SU-DHL-6 (cell line): ENCODE measurements around the gene FOSL2.

Experiments
- H2AFZ ChIP-seq: fragments of 200-600 bp; sonication (generic); 2 replicates; pipeline ENCODE4 v1.6.1; 2014; ENCODE audit warnings: low read depth, mild to moderate bottlenecking, moderate library complexity, mixed read lengths, antibody characterized with exemption, low read length; ENCODE audit not compliant: severe bottlenecking
- H3F3A ChIP-seq: fragments of 200-600 bp; shearing (Covaris generic); 2 replicates; pipeline ENCODE4 v1.6.0; 2016; ENCODE audit warnings: antibody characterized with exemption, mild to moderate bottlenecking; ENCODE audit not compliant: insufficient read depth
- H3K27ac ChIP-seq: fragments of 200-600 bp; sonication (generic); 2 replicates; pipeline ENCODE4 v1.5.1; 2016; ENCODE audit warnings: low read depth, mild to moderate bottlenecking, low read length, moderate library complexity, mixed read lengths
- H3K27me3 ChIP-seq: fragments of 200-600 bp; sonication (generic), shearing (Covaris generic); 2 replicates; pipeline ENCODE4 v1.6.0; 2014; ENCODE audit warnings: mild to moderate bottlenecking, low read length
- H3K36me3 ChIP-seq: fragments of 200-600 bp; sonication (generic); 2 replicates; pipeline ENCODE4 v1.6.1; 2014; ENCODE audit warnings: mild to moderate bottlenecking, low read length, mixed read lengths
- H3K4me2 ChIP-seq: fragments of 300-600, 200-600 bp; shearing (Covaris generic), sonication (generic); 2 replicates; pipeline ENCODE4 v1.6.0; 2014; ENCODE audit warnings: low read length, low read depth, mild to moderate bottlenecking; ENCODE audit not compliant: poor library complexity, severe bottlenecking
- H3K4me3 ChIP-seq: fragments of 200-600 bp; sonication (generic); 2 replicates; pipeline ENCODE4 v1.5.1; 2014; ENCODE audit warnings: antibody characterized with exemption, low read length, mild to moderate bottlenecking, mixed read lengths; ENCODE audit not compliant: insufficient read depth, poor library complexity, severe bottlenecking
- H3K79me2 ChIP-seq: fragments of 200-600 bp; sonication (generic); 2 replicates; pipeline ENCODE4 v1.6.1; 2014; ENCODE audit warnings: mild to moderate bottlenecking, low read length, moderate library complexity; ENCODE audit not compliant: insufficient read depth
- H3K9ac ChIP-seq: fragments of 200-600 bp; sonication (generic); 2 replicates; pipeline ENCODE4 v1.7.0; 2014; ENCODE audit warnings: mild to moderate bottlenecking, low read length
- H3K9me2 ChIP-seq: fragments of 200-600 bp; sonication (generic); replicated peaks from 2 replicates; pipeline ENCODE4 v1.6.1; 2014; ENCODE audit warnings: low read length; ENCODE audit not compliant: insufficient read depth
- H3K9me3 ChIP-seq: fragments of 200-600 bp; sonication (generic); 2 replicates; pipeline ENCODE4 v1.6.1; 2014; ENCODE audit warnings: low read length, mixed read lengths; ENCODE audit not compliant: insufficient read depth
- H4K20me1 ChIP-seq: fragments of 200-600 bp; sonication (generic); 2 replicates; pipeline ENCODE4 v1.6.1; 2014; ENCODE audit warnings: low read depth, mild to moderate bottlenecking, antibody characterized with exemption, low read length, moderate library complexity, mixed read lengths
- CTCF ChIP-seq: fragments of 200-600 bp; sonication (generic); IDR thresholded peaks from one replicate; pipeline ENCODE4 v1.5.1; 2017; ENCODE audit warnings: antibody characterized with exemption, mild to moderate bottlenecking, low read length, moderate library complexity; ENCODE audit not compliant: insufficient read depth, poor library complexity, severe bottlenecking
- EZH2phosphoT487 ChIP-seq: fragments of 200-600 bp; sonication (generic), shearing (Covaris generic); conservative IDR thresholded peaks from 2 replicates; pipeline ENCODE4 v1.6.1; 2018; ENCODE audit warnings: mild to moderate bottlenecking, antibody characterized with exemption, low read length, moderate library complexity, mixed read lengths

The FOSL2 gene

GRCh38 chr2:28438532-28439063, 45.9 kb downstream of the FOSL2 start:
- no peak overlapping the region for H3K9ac ChIP-seq
- H4K20me1 ChIP-seq, result no peaks in the 10 kb centered on the region
- no peaks in the 10 kb centered on the region for H3K9me3 ChIP-seq
- no peak for TF ChIP-seq CTCF
- TF ChIP-seq EZH2phosphoT487, result no peak
- no peak overlapping the region for H3K4me3 ChIP-seq
- no peaks in the 10 kb centered on the region for H3K36me3 ChIP-seq
- no peaks in the 10 kb centered on the region for H3K9me2 ChIP-seq
- no peaks in the 10 kb centered on the region for H3K27me3 ChIP-seq
- no peaks in the 10 kb centered on the region for H3F3A ChIP-seq
- H3K27ac ChIP-seq, result no peak overlapping the region
- H2AFZ ChIP-seq, result no peak overlapping the region
- H3K4me2 ChIP-seq, result no peak overlapping the region
- no peaks in the 10 kb centered on the region for H3K79me2 ChIP-seq

- no peaks in the 10 kb centered on the region for H3K36me3 ChIP-seq
- H3K9ac ChIP-seq, result no peak overlapping the region
- H3K4me3 ChIP-seq, result no peak overlapping the region
- H3K27ac ChIP-seq, result no peak overlapping the region
- H4K20me1 ChIP-seq, result no peaks in the 10 kb centered on the region
- no peaks in the 10 kb centered on the region for H3K79me2 ChIP-seq
- no peak for TF ChIP-seq CTCF
- TF ChIP-seq EZH2phosphoT487, result no peak
- H3K9me2 ChIP-seq, result no peaks in the 10 kb centered on the region
- H3K27me3 ChIP-seq, result no peaks in the 10 kb centered on the region
- H3F3A ChIP-seq, result no peaks in the 10 kb centered on the region
- no peak overlapping the region for H2AFZ ChIP-seq
- no peaks in the 10 kb centered on the region for H3K9me3 ChIP-seq
- H3K4me2 ChIP-seq, result no peak overlapping the region
These were observed 46.5 kb downstream of the FOSL2 start for GRCh38 chr2:28439127-28439526.

- H3K27ac ChIP-seq, result no peak overlapping the region
- H3K9ac ChIP-seq, result no peak overlapping the region
- H3K4me2 ChIP-seq, result no peak overlapping the region
- no peaks in the 10 kb centered on the region for H3K27me3 ChIP-seq
- TF ChIP-seq CTCF (no peak), EZH2phosphoT487 (no peak)
- H3K4me3 ChIP-seq, result no peak overlapping the region
- no peaks in the 10 kb centered on the region for H3K9me2 ChIP-seq
- no peaks in the 10 kb centered on the region for H3K36me3 ChIP-seq
- H3K9me3 ChIP-seq, result no peaks in the 10 kb centered on the region
- H3K79me2 ChIP-seq, result no peaks in the 10 kb centered on the region
- H2AFZ ChIP-seq, result no peak overlapping the region
- no peaks in the 10 kb centered on the region for H3F3A ChIP-seq
- H4K20me1 ChIP-seq, result no peaks in the 10 kb centered on the region
These were observed 47.1 kb downstream of the FOSL2 start for GRCh38 chr2:28439763-28440162.
